K562 (cell line): ENCODE data around the gene VPS37B. TPM values are rescaled to one million over a fixed set of nuclear protein-coding genes. Genes with fewer than 3 reads are reported as not detected.

Experiments
- ATAC-seq: fragments of 200-7000 bp; cut with Tn5 transposase; 3 replicates; pipeline ENCODE4 v1.9.1; 2020; ENCODE audit warnings: moderate library complexity
- BruUV-seq: library from RNA; stranded (reverse); fragments of 400-500 nt; replicated peaks from 2 replicates; lab custom pipeline; 2021; lab: Mats Ljungman, UMichigan
- CTCF ChIA-PET: fragments of 300-600 bp; formaldehyde crosslinking; extraction: SDS; loops from one replicate; lab custom pipeline; 2021; ENCODE audit warnings: low intra/inter-chr PET ratio; lab: Yijun Ruan, JAX
- POLR2A ChIA-PET: fragments of 300-600, 350-650 bp; sonication (Branson Sonifier 250); formaldehyde crosslinking; extraction: SDS; loops from one replicate; lab custom pipeline; 2021; ENCODE audit warnings: antibody characterized with exemption, inconsistent platforms; lab: Yijun Ruan, JAX
- DNase-seq, 4 experiments: peaks; one replicate each; pipeline versions ENCODE4 v3.0.0 to v3.0.0-alpha.2; 2011 to 2018; ENCODE audit warnings: low spot score in 3 of 4, mixed read lengths in 3 of 4; ENCODE audit errors: extremely low read depth in 1 of 4
- FAIRE-seq: peaks from 2 replicates; lab custom pipeline; 2011; peaks lifted over from hg19 to GRCh38; lab: Jason Lieb, UNC
- H2AFZ ChIP-seq: 2 replicates; pipeline ENCODE4 v1.6.0; 2011; ENCODE audit warnings: low read depth, low read length, control low read depth, inconsistent platforms
- H3K27ac ChIP-seq: fragments of 200-600 bp; 3 replicates; pipeline ENCODE4 v1.8.0; 2011; ENCODE audit warnings: low read depth, mild to moderate bottlenecking, control low read depth, inconsistent platforms, low read length, moderate library complexity, mixed read lengths; ENCODE audit errors: extremely low read depth
- H3K27me3 ChIP-seq, 2 experiments: fragments of 300-600 bp in 1 of 2; 2 replicates in 1 of 2; 3 replicates in 1 of 2; pipeline versions ENCODE4 v1.6.0 to v1.8.0; 2011; ENCODE audit warnings: inconsistent platforms in 2 of 2, low read length in 2 of 2, mild to moderate bottlenecking in 1 of 2, mixed read lengths in 1 of 2, moderate library complexity in 1 of 2; ENCODE audit not compliant: control insufficient read depth in 2 of 2, insufficient read depth in 2 of 2
- H3K36me3 ChIP-seq: fragments of 300-600 bp; 3 replicates; pipeline ENCODE4 v1.8.0; 2011; ENCODE audit warnings: mild to moderate bottlenecking, low read length, inconsistent platforms; ENCODE audit not compliant: control insufficient read depth, insufficient read depth
- H3K4me1 ChIP-seq, 2 experiments: fragments of 200-600 bp in 1 of 2; replicated peaks in 1 of 2; 2 replicates in 1 of 2; 3 replicates in 1 of 2; pipeline versions ENCODE4 v1.5.1 to v1.8.0; 2011; ENCODE audit warnings: inconsistent platforms in 2 of 2, low read length in 2 of 2, mild to moderate bottlenecking in 1 of 2, mixed read lengths in 1 of 2, moderate library complexity in 1 of 2; ENCODE audit not compliant: control insufficient read depth in 2 of 2, insufficient read depth in 2 of 2
- H3K4me2 ChIP-seq: 2 replicates; pipeline ENCODE4 v1.6.1; 2011; ENCODE audit warnings: low read length, control low read depth, inconsistent platforms, mixed read lengths; ENCODE audit not compliant: insufficient read depth
- H3K4me3 ChIP-seq: fragments of 200-600 bp; sonication (generic), shearing (Covaris generic); 2 replicates; pipeline ENCODE4 v1.5.1; 2016; ENCODE audit warnings: control low read depth, inconsistent platforms
- H3K79me2 ChIP-seq: fragments of 200-600 bp; 3 replicates; pipeline ENCODE4 v1.8.0; 2011; ENCODE audit warnings: low read length, inconsistent platforms; ENCODE audit not compliant: control insufficient read depth, insufficient read depth
- H3K9ac ChIP-seq, 2 experiments: 2 replicates each; pipeline versions ENCODE4 v1.6.0 to v1.6.1; 2011; ENCODE audit warnings: low read depth in 2 of 2, low read length in 2 of 2, control low read depth in 1 of 2, inconsistent platforms in 1 of 2, mild to moderate bottlenecking in 1 of 2, mixed read lengths in 1 of 2; ENCODE audit not compliant: insufficient read depth in 1 of 2
- H3K9me1 ChIP-seq: one replicate; pipeline ENCODE4 v1.6.0; 2011; ENCODE audit warnings: inconsistent platforms, mild to moderate bottlenecking, low read length, moderate library complexity; ENCODE audit not compliant: control insufficient read depth, insufficient read depth
- H3K9me3 ChIP-seq: replicated peaks from 2 replicates; pipeline ENCODE4 v1.5.1; 2011; ENCODE audit warnings: low read depth, low read length, inconsistent platforms; ENCODE audit not compliant: control insufficient read depth, insufficient read depth
- H4K20me1 ChIP-seq: replicated peaks from 2 replicates; pipeline ENCODE4 v1.6.1; 2011; ENCODE audit warnings: low read length, inconsistent platforms, mixed read lengths; ENCODE audit not compliant: control insufficient read depth, insufficient read depth
- BHLHE40 ChIP-seq: IDR thresholded peaks from 2 replicates; pipeline ENCODE4 v1.6.1; 2011; ENCODE audit warnings: low read length, improper control_type of control experiment
- FOSL1 ChIP-seq: fragments of 200-800 bp; sonication (Bioruptor generic); conservative IDR thresholded peaks from 2 replicates; pipeline ENCODE4 v1.6.1; 2016; ENCODE audit warnings: missing genetic modification characterization, missing compliant biosample characterization
- HDAC6 ChIP-seq: IDR thresholded peaks from 2 replicates; pipeline ENCODE4 v1.6.1; 2012; ENCODE audit warnings: low read depth, mild to moderate bottlenecking, control low read depth, inconsistent platforms, low read length, moderate library complexity
- NCOA2 ChIP-seq, 2 experiments: fragments of 450-650 bp; IDR thresholded peaks; 2 replicates each; pipeline ENCODE4 v1.6.1; 2018; ENCODE audit warnings: mild to moderate bottlenecking in 2 of 2, moderate library complexity in 1 of 2; ENCODE audit not compliant: partially characterized antibody in 2 of 2
- WGBS: fragments of 100-300 bp; shearing (Covaris generic); methylation state at CpG from one replicate; pipeline ENCODE4 v1.1.6; 2016; ENCODE audit warnings: low coverage, mixed read lengths; ENCODE audit not compliant: insufficient coverage; ENCODE audit errors: missing lambda C conversion rate; 5-methylcytosine and 5-hydroxymethylcytosine counted together
- in situ Hi-C: fragments of 300-500 bp; cut with MboI; formaldehyde crosslinking; loops from 4 replicates; pipeline ENCODE4 v1.15.0; 2018; ENCODE audit warnings: inconsistent platforms, mixed read lengths
- intact Hi-C: fragments of 100-400 bp; cut with micrococcal nuclease; formaldehyde crosslinking; loops from 2 replicates; pipeline ENCODE4 v1.14.2; 2022
- polyA plus RNA-seq, 8 experiments: library from polyadenylated mRNA; depleted of rRNA in 4 of 8; stranded (reverse) in 5 of 8; unstranded in 3 of 8; fragments of >200 nt; fragmentation: Nextera tagmentation in 2 of 8; fragmentation: Illumina TruSeq in 1 of 8; extraction: Ambion mirVana in 2 of 8; extraction: Trizol in 1 of 8; gene quantifications; 2 replicates each; pipeline versions ENCODE4 v1.2.1 to v1.2.3, GENCODE V29; 2011 to 2014; ENCODE audit warnings: inconsistent platforms in 1 of 8, missing spikeins in 1 of 8
- total RNA-seq, 7 experiments: library from RNA; depleted of rRNA in 6 of 7; stranded (reverse); fragments of >200 nt in 6 of 7; fragmentation: Illumina TruSeq in 2 of 7; extraction: Trizol in 2 of 7; gene quantifications; 2 replicates each; pipeline versions ENCODE4 v1.2.1 to v1.2.3, GENCODE V29; 2011 to 2021; ENCODE audit warnings: low replicate concordance in 1 of 7
- TF ChIP-seq, protein P1 (sequence below): fragments of 450-650 bp; formaldehyde crosslinking; IDR thresholded peaks from 2 replicates; pipeline ENCODE4 v1.4.0; 2020; ENCODE audit warnings: mild to moderate bottlenecking, mixed read lengths
- TF ChIP-seq, protein P2 (sequence below): fragments of 250-450 bp; sonication (Bioruptor Pico); IDR thresholded peaks from 2 replicates; pipeline ENCODE4 v1.5.0; 2020; ENCODE audit warnings: mild to moderate bottlenecking

Gene VPS37B
- total and polyA plus RNA-seq, 9 of the 15 experiments (the other 6 are each of a cell fraction or from before 2014, with no cell fraction given), result 0.28 to 37.4 (median 17.9) TPM

DNA sequence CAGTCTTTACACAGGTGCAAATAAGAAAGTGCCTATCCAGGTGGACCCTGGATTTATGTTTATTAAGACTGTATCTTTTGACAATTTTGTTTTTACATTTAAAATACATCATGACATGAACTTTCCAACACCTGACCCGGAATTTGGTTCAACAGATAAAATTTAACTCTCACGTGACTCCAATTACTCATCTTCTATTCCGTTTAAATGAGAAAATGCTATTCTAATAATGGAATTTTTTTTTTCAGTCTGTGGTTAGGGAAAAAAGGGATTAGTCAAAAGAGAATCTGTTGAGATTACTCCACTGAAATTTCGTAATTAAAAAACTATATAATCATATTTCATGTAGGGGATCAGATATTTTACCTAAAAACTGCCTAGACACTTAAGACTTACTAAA lies 11.1 kb downstream of the VPS37B start:
- DNase-seq, result no peak
- H3K9ac ChIP-seq, result no peak overlapping the region
- peaks cover 34 to 54% of the 10 kb centered on the region in 2 experiments for H3K4me1 ChIP-seq
- TF ChIP-seq, protein P1, sequence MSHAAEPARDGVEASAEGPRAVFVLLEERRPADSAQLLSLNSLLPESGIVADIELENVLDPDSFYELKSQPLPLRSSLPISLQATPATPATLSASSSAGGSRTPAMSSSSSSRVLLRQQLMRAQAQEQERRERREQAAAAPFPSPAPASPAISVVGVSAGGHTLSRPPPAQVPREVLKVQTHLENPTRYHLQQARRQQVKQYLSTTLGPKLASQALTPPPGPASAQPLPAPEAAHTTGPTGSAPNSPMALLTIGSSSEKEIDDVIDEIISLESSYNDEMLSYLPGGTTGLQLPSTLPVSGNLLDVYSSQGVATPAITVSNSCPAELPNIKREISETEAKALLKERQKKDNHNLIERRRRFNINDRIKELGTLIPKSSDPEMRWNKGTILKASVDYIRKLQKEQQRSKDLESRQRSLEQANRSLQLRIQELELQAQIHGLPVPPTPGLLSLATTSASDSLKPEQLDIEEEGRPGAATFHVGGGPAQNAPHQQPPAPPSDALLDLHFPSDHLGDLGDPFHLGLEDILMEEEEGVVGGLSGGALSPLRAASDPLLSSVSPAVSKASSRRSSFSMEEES (CRISPR knock-in tag), result peak; percentile 75
- TF ChIP-seq BHLHE40 (peak; percentile 51; the same call in 1 of the 2 replicates), NCOA2 (IDR thresholded peaks at IDR 0.05; ENCODE audit: partially characterized antibody in 2 of 2) (peak in 1 of 2 experiments; percentile 13), FOSL1 (tag) (peak; percentile 60), HDAC6 (no peak)
- TF ChIP-seq, protein P2, sequence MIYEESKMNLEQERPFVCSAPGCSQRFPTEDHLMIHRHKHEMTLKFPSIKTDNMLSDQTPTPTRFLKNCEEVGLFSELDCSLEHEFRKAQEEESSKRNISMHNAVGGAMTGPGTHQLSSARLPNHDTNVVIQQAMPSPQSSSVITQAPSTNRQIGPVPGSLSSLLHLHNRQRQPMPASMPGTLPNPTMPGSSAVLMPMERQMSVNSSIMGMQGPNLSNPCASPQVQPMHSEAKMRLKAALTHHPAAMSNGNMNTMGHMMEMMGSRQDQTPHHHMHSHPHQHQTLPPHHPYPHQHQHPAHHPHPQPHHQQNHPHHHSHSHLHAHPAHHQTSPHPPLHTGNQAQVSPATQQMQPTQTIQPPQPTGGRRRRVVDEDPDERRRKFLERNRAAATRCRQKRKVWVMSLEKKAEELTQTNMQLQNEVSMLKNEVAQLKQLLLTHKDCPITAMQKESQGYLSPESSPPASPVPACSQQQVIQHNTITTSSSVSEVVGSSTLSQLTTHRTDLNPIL, result no peak
- H3K4me2 ChIP-seq, result no peak overlapping the region
- H3K4me3 ChIP-seq, result no peak overlapping the region
- in situ Hi-C loops, result no loop called here
- intact Hi-C loops, result loop anchor here (5.0 to 10.0 kb wide), 2 partner anchors 67 to 350 kb away; partner anchors contain the start of genes MPHOSPH9 and MTRFR
- no peaks in the 10 kb centered on the region for H3K9me1 ChIP-seq
- ChIA-PET POLR2A (interaction anchor here (0.6 to 0.7 kb wide), 2 partner anchors 151 to 174 kb away, joined by 3 read pairs; no protein-coding TSS in a partner anchor), CTCF (interaction anchor here (0.7 kb wide), 1 partner anchor 595 kb away, joined by 3 read pairs; no protein-coding TSS in a partner anchor)
- no peak overlapping the region for H2AFZ ChIP-seq
- peaks cover 25% of the 10 kb centered on the region; the same call in 2 of the 3 replicates for H3K36me3 ChIP-seq
- no peak for ATAC-seq
- H3K27me3 ChIP-seq, result no peaks in the 10 kb centered on the region
- peaks cover 53% of the 10 kb centered on the region for H4K20me1 ChIP-seq
- H3K79me2 ChIP-seq, result peaks cover 96% of the 10 kb centered on the region
- no TSS peak for BruUV-seq
- no peaks in the 10 kb centered on the region for H3K9me3 ChIP-seq
- H3K27ac ChIP-seq, result peak overlapping the region; percentile 27; the same call in 1 of the 3 replicates
- no peak for FAIRE-seq
- WGBS, result 25% methylated on average over 4 of the region's 4 CpGs
